HG02759 (cell line): ENCODE results near the gene MLXIP.

Experiments used
- ATAC-seq: cut with Tn5 transposase; IDR thresholded peaks from one replicate; pipeline ENCODE4 v1.9.1; 2021; ENCODE audit warnings: mild to moderate bottlenecking, moderate library complexity; ENCODE audit not compliant: unreplicated experiment

Gene MLXIP

DNA sequence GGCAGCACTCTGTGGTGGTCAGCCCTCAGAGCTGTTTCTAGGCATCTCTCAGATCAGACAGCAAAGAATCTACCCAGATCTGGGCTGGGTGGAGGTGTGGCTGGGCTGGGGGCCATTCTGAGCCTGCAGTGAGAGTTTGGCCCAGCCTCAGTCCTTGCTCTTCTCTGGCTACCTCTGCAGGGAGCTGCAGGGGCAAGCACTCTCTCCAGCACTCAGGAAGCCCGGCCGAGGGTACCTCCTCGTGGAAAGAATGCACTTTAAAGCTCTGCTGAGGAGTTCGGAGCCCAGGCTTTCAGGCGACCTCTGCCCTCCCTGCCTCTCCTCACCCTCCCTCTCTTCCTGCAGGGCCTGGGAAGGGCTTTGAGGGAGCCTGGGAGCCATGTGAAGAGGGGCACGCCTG is 64.3 kb downstream of the MLXIP start:
- ATAC-seq = no peak

DNA sequence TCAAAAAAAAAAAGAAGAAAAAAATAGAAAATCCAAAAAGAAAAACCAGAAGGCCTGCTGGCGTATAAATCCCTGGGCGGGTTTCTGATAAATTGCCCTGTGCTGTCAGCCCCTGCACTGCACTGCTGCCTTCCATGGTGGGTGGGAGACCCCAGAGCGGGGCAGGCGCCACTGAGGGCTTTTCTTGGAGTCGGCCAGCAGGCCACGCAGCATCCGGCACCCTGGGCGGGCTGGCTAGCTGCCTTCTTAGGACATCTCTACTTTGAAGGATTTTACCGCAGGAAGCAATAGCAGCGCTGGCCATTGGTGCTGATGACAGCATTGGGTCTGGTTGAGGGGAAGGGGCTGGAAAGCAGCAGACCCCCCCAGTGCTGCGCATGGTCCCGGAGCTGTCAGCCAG is 66.3 kb downstream of the MLXIP start:
- ATAC-seq = no peak

DNA sequence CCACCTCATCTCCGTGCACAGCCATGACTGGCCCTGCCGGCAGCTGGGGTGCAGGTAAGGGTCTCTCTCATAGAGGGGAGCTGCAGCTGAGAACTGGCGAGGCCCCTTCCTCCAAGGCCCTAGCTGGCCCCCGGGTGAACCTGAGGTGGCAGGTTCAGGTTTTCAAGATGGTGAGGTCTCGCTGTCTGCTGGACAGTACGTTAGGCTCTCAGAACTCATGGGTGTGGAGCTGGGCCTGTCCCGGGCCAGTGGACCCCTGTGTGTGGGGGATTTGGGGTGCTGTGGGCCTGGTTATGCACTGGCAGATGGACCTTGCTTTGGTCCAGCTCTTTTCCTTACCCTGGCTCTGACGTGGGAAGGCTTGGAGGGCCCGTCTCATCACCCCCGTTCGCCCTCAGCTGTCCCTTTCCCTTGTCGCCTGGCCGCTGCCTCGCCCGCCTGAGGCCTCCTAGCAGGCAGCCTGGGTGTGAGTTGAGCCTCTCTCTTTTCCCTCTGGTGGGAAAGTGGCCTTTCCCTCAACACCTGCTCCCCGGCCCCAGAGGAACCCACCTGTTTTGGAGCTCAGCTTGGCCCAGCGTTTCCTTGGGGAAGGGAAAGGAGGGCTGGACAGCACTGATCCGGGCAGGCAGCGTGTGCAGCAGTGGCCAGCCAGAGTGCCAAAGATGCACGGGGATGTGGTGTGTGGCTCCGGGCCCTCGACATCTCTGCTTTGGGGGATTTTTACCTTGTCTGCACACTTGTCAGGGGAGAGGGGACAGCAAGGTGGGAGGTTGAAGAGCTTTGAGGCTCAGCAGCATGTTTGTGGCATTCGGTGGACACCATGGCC is 67.2 kb downstream of the MLXIP start:
- no peak for ATAC-seq

DNA sequence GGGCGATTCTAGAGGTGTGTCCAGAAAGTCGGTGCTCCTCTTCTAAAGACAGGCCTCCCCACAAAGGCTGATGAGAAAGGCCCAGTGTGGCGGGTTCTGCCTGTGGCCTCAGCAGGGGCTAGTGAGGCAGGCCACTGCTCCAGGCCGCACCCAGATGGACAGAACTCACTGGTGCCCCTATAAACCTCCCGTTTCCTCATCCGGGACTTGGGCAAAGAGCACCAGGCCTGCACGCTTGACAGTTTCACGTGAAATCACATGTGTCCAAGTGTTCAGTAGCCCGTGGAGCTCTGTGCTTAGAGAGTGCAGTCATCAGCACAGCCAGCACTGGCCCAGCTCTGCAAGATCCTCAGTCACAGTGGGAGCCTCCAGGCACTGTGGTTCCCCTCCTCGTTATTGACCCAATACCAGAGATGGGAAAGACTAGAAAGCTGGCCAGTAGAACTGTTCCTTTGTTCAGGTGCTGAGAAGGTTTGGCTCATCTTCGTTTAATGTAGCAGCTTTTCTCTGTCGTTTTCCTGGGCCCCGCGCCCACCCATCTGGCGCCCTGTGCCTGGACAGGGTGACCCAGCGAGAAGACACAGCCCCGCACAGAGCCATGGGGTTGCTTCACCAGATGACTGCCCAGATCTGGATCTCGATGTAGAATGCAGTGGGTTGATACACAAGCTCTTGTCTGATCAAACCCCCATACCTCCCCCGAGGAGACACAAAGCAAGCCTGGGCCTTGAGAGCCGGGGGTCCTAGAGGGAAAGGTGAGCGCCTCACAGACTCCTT is 69.1 kb downstream of the MLXIP start:
- no peak for ATAC-seq

DNA sequence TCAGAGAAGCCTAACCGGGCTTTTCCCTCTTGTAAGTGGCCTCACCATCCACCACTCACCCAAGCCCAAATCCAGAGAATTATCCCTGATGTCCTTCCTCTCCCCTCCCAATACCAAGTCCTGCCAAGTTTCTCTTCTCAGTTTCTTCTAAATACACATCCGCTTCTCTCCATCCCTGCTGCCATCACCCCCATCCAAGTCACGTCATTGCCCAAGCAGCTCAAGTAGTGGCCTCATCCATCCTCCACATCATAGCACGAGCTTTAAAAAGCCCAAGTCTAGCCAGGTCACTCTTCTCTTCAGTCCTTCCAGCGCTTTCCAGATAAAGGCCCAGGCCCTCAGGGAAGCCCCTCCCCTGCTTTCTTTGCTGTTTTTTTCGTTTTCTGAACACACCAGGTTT is 70.1 kb downstream of the MLXIP start:
- ATAC-seq = no peak

DNA sequence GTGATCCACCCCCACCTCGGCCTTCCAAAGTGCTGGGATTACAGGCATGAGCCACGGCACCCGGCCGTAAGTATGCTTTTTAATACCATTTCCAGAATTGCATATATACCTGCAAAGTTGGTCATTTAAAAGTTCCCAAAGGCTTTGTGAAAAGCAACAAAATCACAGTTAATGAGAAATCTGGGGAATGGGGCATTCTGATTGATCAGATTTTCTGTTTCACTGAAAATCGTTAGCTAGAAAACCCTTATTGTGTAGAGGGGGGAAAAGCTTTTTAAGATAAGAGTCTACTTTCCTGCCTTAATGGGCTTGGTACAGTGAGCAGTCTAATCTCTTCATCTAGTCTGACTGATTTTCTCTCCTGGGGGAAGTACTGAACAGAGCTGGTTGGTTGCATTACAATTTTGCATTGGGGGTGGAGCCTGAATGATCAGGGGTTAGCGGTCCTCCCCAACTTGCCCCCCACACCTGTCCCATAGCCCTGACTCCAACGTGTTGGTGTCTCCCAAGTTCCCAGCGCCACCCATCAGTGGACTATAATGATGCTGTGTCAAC is 71.6 kb downstream of the MLXIP start:
- no peak for ATAC-seq

DNA sequence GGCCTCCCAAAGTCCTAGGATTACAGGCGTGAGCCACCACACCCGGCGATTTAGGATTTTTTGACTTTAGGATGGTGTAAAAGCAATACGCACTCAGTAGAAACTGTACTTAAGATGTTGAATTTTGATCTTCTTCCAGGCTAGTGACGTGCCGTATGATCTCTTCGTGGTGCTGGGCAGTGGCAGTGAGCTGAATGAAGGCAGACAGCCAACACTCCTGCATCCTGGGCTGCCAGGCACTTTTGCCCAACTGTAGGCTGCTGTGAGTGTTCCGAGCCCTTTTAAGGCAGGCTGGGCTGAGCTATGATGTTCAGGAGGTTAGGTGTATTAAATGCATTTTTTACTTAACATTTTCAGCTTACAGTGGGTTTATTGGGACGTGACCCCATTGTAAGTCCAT is 74.2 kb downstream of the MLXIP start:
- ATAC-seq = no peak

DNA sequence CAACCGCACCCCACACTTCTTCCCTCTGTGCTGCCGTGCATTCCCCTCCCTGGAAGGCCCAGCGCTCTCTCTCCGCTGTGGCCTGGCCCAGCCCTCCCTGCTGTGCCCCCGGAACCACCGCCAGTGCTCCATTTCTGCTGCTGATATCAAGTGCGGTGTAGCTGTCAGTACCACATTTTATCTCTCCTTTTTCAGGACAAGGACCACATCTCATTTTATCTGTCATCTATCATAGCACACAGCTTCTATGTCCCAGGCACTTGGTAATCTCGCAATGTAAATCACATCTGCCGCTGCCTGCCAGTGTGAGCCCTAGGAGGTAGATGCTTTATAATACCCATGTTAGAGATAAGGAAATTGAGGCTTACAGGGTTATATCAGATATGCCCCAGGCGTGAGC is 77.1 kb downstream of the MLXIP start:
- ATAC-seq = no peak

DNA sequence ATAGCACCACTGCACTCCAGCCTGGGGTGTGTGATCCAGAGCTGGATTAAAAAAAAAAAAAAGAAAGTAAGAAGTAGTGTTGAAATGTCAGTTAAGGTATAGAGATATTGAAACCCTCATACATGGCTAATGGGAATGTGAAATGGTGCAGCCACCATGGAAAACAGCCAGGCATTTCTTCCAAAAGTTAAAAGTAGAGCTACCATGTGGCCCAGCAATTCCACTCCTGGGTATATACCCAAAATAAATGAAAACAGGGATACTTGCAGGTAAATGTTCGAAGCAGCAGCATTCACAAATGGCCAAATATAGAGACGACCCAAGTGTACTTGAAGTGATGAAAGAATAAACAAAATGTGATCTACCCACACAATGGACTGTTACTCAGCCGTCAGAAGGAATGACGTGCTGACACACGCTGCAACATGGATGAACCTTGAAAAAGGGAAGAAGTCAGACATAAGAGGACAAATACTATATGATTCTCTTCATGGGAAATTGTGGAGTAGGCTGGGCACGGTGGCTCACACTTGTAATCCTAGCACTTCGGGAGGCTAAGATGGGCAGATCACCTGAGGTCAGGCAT is 80.2 kb downstream of the MLXIP start:
- ATAC-seq = no peak

DNA sequence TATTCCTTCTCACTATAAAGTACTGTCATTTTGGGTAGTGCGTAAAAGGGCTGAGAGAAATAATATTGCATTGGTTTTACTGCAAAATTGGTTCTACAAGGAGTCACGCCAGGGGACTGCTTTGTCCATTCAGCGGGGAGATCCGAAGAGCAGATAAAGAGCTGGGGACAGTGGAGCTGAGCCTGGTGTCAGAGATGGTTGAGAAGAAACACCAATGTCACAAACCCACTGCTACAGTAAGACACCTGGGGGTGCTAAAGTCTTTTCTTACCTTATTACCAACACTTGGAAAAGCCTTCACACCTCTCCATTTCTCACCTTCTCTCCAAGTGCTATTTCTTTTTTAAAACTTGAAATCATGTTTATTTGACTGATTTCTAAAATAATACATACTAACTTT is 81.3 kb downstream of the MLXIP start:
- no peak for ATAC-seq

DNA sequence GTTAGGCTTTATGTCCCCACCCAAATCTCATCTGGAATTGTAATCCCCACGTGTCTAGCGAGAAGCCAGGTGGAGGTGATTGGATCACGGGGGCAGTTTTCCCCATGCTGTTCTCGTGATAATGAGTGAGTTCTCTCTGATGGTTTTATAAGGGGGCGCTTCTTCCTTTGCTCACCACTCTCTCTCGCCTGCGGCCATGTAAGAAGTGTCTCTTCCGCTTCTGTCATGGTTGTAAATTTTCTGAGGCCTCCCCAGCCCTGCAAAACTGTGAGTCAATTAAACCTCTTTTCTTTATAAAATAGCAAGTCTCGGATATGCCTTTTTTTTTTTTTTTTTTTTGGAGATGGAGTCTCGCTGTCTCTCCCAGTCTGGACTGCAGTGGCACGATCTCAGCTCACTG is 82.2 kb downstream of the MLXIP start:
- no peak for ATAC-seq

DNA sequence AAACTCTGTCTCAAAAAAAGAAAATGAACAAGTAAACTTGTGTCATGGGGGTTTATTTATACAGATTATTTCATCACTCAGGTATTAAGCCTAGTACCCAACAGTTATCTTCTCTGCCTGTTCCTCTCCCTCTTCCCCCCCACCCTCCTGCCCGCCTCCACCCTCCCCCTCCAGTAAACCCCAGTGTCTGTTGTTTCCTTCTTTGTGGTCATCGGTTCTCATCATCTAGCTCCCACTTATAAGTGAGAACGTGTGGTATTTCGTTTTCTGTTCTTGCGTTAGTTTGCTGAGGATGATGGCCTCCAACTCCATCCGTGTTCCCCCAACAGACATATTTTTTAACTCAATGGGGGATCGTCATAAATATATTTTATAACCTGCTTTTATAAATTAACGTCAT is 83.1 kb downstream of the MLXIP start:
- no peak for ATAC-seq

DNA sequence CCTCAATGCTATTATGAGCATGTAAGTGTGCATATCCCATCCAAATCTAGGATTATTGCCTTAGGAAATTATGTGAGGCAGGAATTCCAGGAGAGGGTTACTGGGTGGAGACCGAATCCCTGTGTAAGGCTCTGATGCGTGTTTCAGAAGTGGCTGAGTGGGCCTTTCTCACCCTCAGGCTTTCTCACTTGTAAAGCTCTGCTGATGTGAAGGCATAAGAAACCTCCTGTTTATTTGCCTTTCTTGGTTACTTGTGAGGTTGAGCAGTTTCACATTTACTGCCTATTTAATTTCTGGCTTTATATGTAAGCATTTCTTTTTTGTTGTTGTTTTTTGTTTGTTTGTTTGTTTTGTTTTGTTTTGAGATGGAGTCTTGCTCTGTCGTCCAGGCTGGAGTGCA is 84.4 kb downstream of the MLXIP start:
- ATAC-seq = no peak

DNA sequence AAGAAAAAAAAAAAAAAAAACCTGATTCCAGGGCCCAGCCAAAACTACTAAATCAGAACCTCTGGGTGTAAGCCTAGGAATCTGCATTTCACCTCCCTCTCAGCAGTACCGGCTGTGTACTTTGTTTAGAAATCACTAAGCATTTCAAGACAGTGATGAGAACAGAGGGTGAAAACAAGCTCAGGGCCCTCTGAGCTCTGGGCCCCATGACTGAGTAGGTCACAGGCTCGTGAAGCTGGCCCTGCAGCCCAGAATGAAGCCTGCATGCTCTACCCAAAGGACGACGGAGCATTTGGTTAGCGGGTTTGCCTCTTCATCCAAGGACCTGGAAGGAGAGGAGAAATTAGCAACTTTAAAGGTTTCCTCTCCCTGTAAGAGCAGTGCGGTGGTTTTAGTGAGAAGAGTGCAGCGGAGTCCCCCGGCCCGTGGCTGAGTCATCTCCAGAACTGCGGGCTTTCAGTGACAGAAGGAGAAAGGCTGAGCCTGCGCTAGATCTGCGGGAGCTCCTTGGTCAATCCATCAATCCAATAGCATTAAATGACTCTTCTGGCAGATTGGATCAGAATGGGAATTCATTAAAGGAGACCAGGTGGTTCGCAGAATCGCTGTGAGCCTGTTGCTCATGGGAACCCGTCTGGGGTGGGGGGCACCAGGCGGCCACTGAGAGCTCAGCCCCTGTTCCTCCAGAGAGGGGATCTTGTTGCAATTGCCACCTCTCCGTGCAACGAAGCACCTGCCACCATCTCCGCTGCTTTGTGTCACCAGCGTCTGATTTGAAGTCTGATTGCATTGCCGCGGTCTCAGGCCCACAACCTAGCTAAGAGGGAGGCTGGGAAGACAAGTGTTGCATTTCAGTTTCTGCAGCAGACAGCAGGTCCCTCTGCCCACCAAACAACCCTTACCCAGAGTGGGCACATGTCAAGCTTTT is 88.1 kb downstream of the MLXIP start:
- ATAC-seq = no peak

DNA sequence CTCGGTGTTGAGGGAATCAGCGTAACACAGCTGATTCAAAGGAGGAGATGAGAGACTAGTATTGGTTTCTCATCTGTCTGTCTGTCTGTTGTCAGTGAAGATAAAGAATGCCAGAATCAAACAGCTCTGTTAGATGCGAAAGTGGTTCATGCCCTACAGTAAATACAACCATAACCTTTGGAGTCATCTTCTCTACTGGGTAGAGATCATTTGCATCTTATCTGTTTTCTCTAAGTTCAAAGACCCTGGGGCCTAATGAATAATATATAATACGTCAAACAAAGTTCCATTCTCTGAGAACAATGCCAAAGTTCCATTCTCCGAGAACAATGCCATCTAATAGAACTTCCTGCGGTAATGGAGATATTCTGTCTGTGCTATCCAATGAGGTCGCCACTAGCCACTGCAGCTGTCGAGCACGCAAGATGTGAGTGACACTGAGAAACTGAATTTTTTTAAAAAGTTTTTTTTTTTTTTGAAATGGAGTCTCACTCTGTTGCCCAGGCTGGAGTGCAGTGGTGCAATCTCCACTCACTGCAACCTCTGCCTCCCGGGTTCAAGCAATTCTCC is 88.9 kb downstream of the MLXIP start:
- no peak for ATAC-seq

DNA sequence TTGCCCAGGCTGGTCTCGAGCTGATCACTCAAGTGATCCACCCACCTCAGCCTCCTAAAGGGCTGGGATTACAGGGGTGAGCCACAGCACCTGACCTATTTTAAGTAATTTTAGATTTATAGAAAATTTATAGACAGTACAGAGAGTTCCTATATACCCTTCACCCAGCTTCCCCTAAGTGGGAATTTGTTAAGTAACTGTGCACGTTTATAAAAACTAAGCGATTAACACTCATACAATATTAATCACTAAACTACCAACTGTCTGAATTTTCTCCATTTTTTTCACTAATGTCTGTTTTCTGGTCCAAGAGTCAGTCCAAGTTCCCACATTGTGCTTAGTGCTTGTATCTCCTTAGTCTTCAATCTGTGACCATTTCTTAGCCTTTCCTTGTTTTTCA is 89.9 kb downstream of the MLXIP start:
- no peak for ATAC-seq

DNA sequence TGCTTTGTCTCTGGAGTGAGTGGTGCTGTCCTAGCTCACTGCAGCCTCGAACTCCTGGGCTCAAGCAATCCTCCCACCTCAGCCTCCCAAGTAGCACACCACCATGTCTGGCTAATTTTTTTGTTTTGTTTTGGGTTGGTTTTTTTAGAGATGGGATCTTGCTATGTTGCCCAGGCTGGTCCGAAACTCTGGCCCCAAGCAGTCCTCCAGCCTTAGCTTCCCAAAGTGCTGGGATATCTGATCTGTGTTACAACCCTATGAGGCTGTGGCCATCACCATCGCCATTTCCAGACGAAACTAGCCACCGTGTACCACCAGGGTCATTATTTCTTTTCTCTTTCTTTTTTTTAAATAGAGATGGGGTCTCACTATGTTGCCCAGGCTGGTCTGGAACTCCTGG is 92.8 kb downstream of the MLXIP start:
- no peak for ATAC-seq

DNA sequence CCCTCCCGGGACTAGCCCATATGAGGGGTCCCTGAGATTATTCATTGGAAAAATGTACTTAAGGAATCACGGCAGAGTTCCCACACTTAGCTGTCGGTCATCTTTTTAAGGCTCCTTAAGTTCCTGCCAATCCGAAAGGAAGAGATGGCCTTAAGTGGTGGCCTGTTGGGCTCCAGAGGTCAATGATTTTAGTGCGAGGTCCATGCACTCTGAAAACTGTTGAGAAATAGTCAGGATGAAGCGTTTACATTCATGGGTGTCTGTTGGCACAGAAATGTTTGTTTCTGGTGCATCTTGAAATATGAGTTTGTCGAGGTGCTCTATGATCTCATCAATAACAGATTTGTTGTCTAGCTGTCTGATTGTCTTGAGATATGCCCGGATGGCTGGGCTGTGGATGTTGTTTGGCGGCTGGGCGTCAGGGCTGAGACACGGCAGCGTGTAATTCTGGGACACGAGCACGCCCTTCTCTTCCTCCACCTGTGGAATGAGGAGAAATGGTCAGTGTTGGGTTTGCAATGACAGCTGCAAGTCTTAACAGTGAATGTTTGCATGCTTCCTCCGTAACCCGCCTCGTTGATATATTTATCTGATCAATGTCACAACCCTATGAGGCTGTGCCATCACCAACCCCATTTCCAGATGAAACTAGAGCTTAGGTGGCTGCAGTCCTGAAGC is 93.8 kb downstream of the MLXIP start:
- no peak for ATAC-seq

DNA sequence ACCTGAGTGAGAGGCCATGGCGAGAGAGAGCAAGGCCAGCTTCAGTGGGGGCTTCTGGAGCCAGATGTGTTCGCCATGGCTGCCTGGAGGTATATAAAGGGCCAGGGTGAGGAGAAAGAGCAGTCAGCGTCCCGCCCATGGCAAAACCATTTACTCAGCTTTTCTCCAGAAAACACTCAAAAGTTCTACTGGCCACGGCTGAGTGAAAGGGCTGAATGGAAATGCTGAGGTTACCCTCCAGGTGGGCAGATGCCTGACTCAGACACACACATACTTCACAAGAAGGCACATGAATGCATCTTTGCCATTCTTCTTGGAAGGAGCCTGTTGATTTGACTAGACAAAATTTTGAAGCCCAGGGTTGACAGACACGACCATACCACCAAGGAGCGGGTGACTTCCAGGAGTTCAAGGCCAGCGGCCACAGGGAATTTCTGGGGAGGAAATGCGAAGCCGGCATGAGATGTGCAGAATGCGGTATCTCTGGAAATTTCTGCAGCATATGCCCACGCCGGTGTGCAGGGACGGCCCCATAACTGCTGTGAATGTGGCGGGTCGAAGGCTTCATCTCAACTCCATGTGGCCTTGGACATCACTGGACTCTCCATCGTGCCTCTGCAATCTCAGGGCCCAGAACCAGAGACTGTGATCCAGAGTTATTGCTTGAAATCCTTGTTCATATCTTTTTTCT is 95.7 kb downstream of the MLXIP start, which contains the start of gene IL31:
Gene IL31 (minus strand): TSS at position 67 of the 691 bp plus-strand sequence. CDS start 49 bp downstream, at position 18.
- no peak for ATAC-seq
